H9 (cell line): ENCODE data around the gene GCG. TPM values are rescaled to one million over a fixed set of nuclear protein-coding genes. Genes with fewer than 3 reads are reported as not detected.

Experiments
- DNase-seq: peaks from one replicate; pipeline ENCODE4 v3.0.0-alpha.2; 2017
- H2AFZ ChIP-seq: one replicate; pipeline ENCODE4 v1.6.1; 2013; ENCODE audit warnings: mild to moderate bottlenecking, low read length, control low read depth, moderate library complexity
- H2AK5ac ChIP-seq: 2 replicates; pipeline ENCODE4 v1.6.1; 2013; ENCODE audit warnings: low read length, control low read depth, mixed read lengths; ENCODE audit not compliant: insufficient read length
- H2BK120ac ChIP-seq: one replicate; pipeline ENCODE4 v1.6.1; 2013; ENCODE audit warnings: low read depth, mild to moderate bottlenecking, low read length, control low read depth, inconsistent platforms; ENCODE audit not compliant: poor library complexity, severe bottlenecking
- H2BK12ac ChIP-seq: 2 replicates; pipeline ENCODE4 v1.6.1; 2013; ENCODE audit warnings: low read length, control low read depth, mixed read lengths, low read depth; ENCODE audit not compliant: insufficient read length
- H2BK15ac ChIP-seq: 2 replicates; pipeline ENCODE4 v1.6.1; 2013; ENCODE audit warnings: low read depth, low read length, control low read depth
- H2BK20ac ChIP-seq: one replicate; pipeline ENCODE4 v1.6.1; 2013; ENCODE audit warnings: low read depth, mild to moderate bottlenecking, low read length, control low read depth, inconsistent platforms; ENCODE audit not compliant: poor library complexity, severe bottlenecking
- H2BK5ac ChIP-seq: 2 replicates; pipeline ENCODE4 v1.6.1; 2013; ENCODE audit warnings: low read length, control low read depth, mixed read lengths; ENCODE audit not compliant: insufficient read length
- H3K14ac ChIP-seq: 2 replicates; pipeline ENCODE4 v1.6.1; 2013; ENCODE audit warnings: low read length, control low read depth; ENCODE audit not compliant: insufficient read depth
- H3K18ac ChIP-seq: 2 replicates; pipeline ENCODE4 v1.6.1; 2013; ENCODE audit warnings: low read depth, mild to moderate bottlenecking, mixed read lengths, low read length, control low read depth; ENCODE audit not compliant: insufficient read length
- H3K23ac ChIP-seq: 2 replicates; pipeline ENCODE4 v1.6.1; 2013; ENCODE audit warnings: low read length, control low read depth, mixed read lengths, low read depth; ENCODE audit not compliant: insufficient read length
- H3K23me2 ChIP-seq: 2 replicates; pipeline ENCODE4 v1.6.1; 2013; ENCODE audit warnings: low read depth, mild to moderate bottlenecking, mixed read lengths, low read length, control low read depth; ENCODE audit not compliant: insufficient read length, poor library complexity, severe bottlenecking
- H3K27ac ChIP-seq: 2 replicates; pipeline ENCODE4 v1.5.1; 2013; ENCODE audit warnings: low read length, control low read depth, mixed read lengths, low read depth; ENCODE audit not compliant: insufficient read length
- H3K27me3 ChIP-seq: 2 replicates; pipeline ENCODE4 v1.6.1; 2013; ENCODE audit warnings: low read length, control low read depth, inconsistent platforms; ENCODE audit not compliant: insufficient read depth
- H3K4ac ChIP-seq: 2 replicates; pipeline ENCODE4 v1.6.1; 2013; ENCODE audit warnings: low read depth, mild to moderate bottlenecking, control low read depth, inconsistent platforms, low read length, moderate library complexity
- H3K4me1 ChIP-seq: 2 replicates; pipeline ENCODE4 v1.6.1; 2013; ENCODE audit warnings: low read length, control low read depth, inconsistent platforms; ENCODE audit not compliant: insufficient read depth
- H3K4me2 ChIP-seq: 2 replicates; pipeline ENCODE4 v1.6.1; 2013; ENCODE audit warnings: low read length, control low read depth, mixed read lengths; ENCODE audit not compliant: insufficient read length, insufficient read depth
- H3K56ac ChIP-seq: 2 replicates; pipeline ENCODE4 v1.6.1; 2013; ENCODE audit warnings: low read depth, mild to moderate bottlenecking, mixed read lengths, low read length, control low read depth; ENCODE audit not compliant: insufficient read length
- H3K79me1 ChIP-seq: 2 replicates; pipeline ENCODE4 v1.6.1; 2013; ENCODE audit warnings: low read depth, mild to moderate bottlenecking, moderate library complexity, low read length, control low read depth, inconsistent platforms; ENCODE audit not compliant: insufficient read depth, poor library complexity, severe bottlenecking
- H3K79me2 ChIP-seq: 2 replicates; pipeline ENCODE4 v1.6.1; 2013; ENCODE audit warnings: low read length, control low read depth, inconsistent platforms; ENCODE audit not compliant: insufficient read depth
- H3K9ac ChIP-seq: 2 replicates; pipeline ENCODE4 v1.6.1; 2013; ENCODE audit warnings: low read length, control low read depth, mixed read lengths; ENCODE audit not compliant: insufficient read length; ENCODE audit errors: extremely low read depth
- H3K9me3 ChIP-seq: one replicate; pipeline ENCODE4 v1.6.1; 2013; ENCODE audit warnings: low read depth, low read length, inconsistent platforms; ENCODE audit not compliant: control insufficient read depth
- H3T11ph ChIP-seq: one replicate; pipeline ENCODE4 v1.6.1; 2013; ENCODE audit warnings: mild to moderate bottlenecking, low read length, control low read depth, inconsistent platforms
- H4K20me1 ChIP-seq: one replicate; pipeline ENCODE4 v1.6.1; 2013; ENCODE audit not compliant: control insufficient read depth, insufficient read length, insufficient read depth
- H4K5ac ChIP-seq: 2 replicates; pipeline ENCODE4 v1.6.1; 2013; ENCODE audit warnings: low read depth, mild to moderate bottlenecking, mixed read lengths, low read length, control low read depth; ENCODE audit not compliant: insufficient read length
- H4K8ac ChIP-seq: replicated peaks from 2 replicates; pipeline ENCODE4 v1.6.1; 2013; ENCODE audit warnings: low read length, control low read depth, mixed read lengths, low read depth; ENCODE audit not compliant: insufficient read length
- H4K91ac ChIP-seq: 2 replicates; pipeline ENCODE4 v1.6.1; 2013; ENCODE audit warnings: low read depth, mild to moderate bottlenecking, moderate library complexity, mixed read lengths, low read length, control low read depth; ENCODE audit not compliant: insufficient read length
- H3K27ac Mint-ChIP-seq, 3 experiments: 2 replicates in 2 of 3; 3 replicates in 1 of 3; pipeline ENCODE4 v1.8.0; 2020 to 2021; ENCODE audit warnings: mixed read lengths in 3 of 3, mild to moderate bottlenecking in 1 of 3, moderate library complexity in 1 of 3
- H3K27me3 Mint-ChIP-seq: 2 replicates; pipeline ENCODE4 v1.8.0; 2021; ENCODE audit warnings: low read depth, mild to moderate bottlenecking, moderate library complexity, mixed read lengths
- H3K36me3 Mint-ChIP-seq, 3 experiments: 2 replicates in 2 of 3; 3 replicates in 1 of 3; pipeline ENCODE4 v1.8.0; 2020 to 2021; ENCODE audit warnings: low read depth in 3 of 3, mixed read lengths in 3 of 3; ENCODE audit not compliant: insufficient read depth in 1 of 3
- H3K4me1 Mint-ChIP-seq, 2 experiments: 2 replicates each; pipeline ENCODE4 v1.8.0; 2020; ENCODE audit warnings: mixed read lengths in 2 of 2
- H3K4me3 Mint-ChIP-seq, 2 experiments: 2 replicates in 1 of 2; 3 replicates in 1 of 2; pipeline ENCODE4 v1.8.0; 2020 to 2021; ENCODE audit warnings: mild to moderate bottlenecking in 2 of 2, mixed read lengths in 2 of 2, moderate library complexity in 1 of 2
- H3K9me3 Mint-ChIP-seq, 2 experiments: 2 replicates in 1 of 2; 3 replicates in 1 of 2; pipeline ENCODE4 v1.8.0; 2020; ENCODE audit warnings: mild to moderate bottlenecking in 2 of 2, mixed read lengths in 2 of 2, moderate library complexity in 1 of 2
- CTCF ChIP-seq: fragments of 200-600 bp; sonication (generic); conservative IDR thresholded peaks from 3 replicates; pipeline ENCODE4 v1.8.0; 2021; ENCODE audit warnings: antibody characterized with exemption, mild to moderate bottlenecking
- WGBS: extraction: QIAGEN DNeasy Blood & Tissue Kit; methylation state at CpG from one replicate; pipeline ENCODE4 v1.1.7; 2013; ENCODE audit warnings: missing lambda C conversion rate, low lambda C conversion rate, mixed read lengths; ENCODE audit not compliant: insufficient read length; ENCODE audit errors: extremely low coverage; 5-methylcytosine and 5-hydroxymethylcytosine counted together
- total RNA-seq: library from RNA; stranded (reverse); gene quantifications from 2 replicates; pipeline ENCODE4 v1.2.1, GENCODE V29; 2021

GCG gene
- total RNA-seq, 1 experiment from 2014 or later: not detected

DNA sequence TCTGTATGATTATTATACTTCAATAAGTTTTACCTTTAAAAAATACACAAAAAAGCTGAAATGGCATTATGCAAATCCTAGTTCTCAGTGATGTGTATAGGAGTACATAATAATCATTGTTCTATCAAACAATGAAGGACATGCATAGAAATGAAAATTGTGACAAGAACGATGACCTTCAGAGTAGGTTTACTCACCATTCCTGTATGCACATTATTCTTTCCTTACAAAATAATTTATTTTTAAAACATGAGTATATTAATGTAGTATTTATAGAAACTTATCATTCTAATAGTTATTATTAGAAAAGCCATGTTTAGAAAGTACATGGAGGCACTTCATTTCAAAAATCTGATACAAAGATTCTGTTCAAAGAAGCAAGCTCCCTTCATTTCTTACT, 45.3 kb downstream of the GCG start:
- Histone ChIP-seq H3K18ac (no peak overlapping the region), H2BK120ac (no peak overlapping the region), H3K23me2 (no peaks in the 10 kb centered on the region), H3K23ac (no peak overlapping the region), H3K4me2 (no peak overlapping the region), H2BK5ac (no peak overlapping the region), H2AFZ (no peak overlapping the region), H4K5ac (no peak overlapping the region), H3K27me3 (no peaks in the 10 kb centered on the region), H3K27ac (no peak overlapping the region), H2BK12ac (no peak overlapping the region), H3K79me2 (no peaks in the 10 kb centered on the region), H4K20me1 (no peaks in the 10 kb centered on the region), H2BK15ac (no peak overlapping the region), H3T11ph (no peak overlapping the region), H3K79me1 (no peaks in the 10 kb centered on the region), H4K8ac (no peak overlapping the region), H3K4ac (no peak overlapping the region), H2BK20ac (no peak overlapping the region), H3K4me1 (no peaks in the 10 kb centered on the region), H4K91ac (no peak overlapping the region), H2AK5ac (no peak overlapping the region), H3K56ac (no peak overlapping the region), H3K9ac (no peak overlapping the region), H3K9me3 (no peaks in the 10 kb centered on the region), H3K14ac (no peak overlapping the region)
- no peak overlapping the region for H3K27ac Mint-ChIP-seq
- no peak for DNase-seq
- H3K9me3 Mint-ChIP-seq: no peaks in the 10 kb centered on the region
- no peaks in the 10 kb centered on the region for H3K4me1 Mint-ChIP-seq
- TF ChIP-seq CTCF: no peak
- H3K36me3 Mint-ChIP-seq: no peaks in the 10 kb centered on the region; a peak in 1 of 7 replicates
- H3K27me3 Mint-ChIP-seq: peaks cover 3% of the 10 kb centered on the region; the same call in 1 of the 2 replicates
- WGBS: no CpG with 5 or more reads among the region's 1 CpG
- H3K4me3 Mint-ChIP-seq: no peak overlapping the region
